ENCODE measurements around the gene AFAP1L1.

Gene AFAP1L1

DNA sequence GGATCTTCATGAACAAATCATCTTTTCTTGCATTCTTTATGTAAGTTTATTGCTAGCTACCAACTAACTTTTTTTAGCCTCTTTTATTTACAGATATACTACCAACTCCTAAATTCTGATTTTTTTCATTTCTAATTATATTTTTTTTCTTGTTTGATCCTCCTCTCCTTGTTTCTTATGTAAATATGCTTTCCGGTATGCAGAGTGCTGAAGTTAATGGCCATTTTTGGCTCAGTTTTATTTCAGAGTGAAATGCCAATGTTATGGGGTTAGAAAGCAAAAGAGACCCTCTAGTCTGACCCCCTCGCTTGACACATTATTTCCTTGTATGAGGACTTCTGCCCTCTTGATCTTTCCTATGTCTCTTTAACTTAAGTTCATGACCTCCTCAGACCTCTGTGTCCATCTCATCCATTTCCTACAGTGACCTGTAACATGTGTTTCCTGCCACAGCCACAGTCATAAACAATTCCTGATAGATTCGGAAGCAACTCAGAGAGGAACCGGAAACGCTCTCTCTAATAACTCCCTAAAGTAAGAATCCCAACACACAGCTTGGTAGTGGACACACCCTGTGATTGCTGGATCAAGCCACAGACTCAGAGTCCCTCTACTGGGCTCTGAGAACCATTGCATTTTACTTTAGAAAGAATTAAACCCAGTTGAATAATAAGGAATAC lies 42.9 kb upstream of the AFAP1L1 start:
- no peak overlapping the region for H2AFZ ChIP-seq
- H3K36me3 ChIP-seq (ENCODE audit: control insufficient read depth, insufficient read depth, low read length): no peaks in the 10 kb centered on the region
- no peak overlapping the region for H3K27ac ChIP-seq
- no peaks in the 10 kb centered on the region for H3K79me2 ChIP-seq
- H3K4me2 ChIP-seq (ENCODE audit: low read length): no peak overlapping the region
- H3K9ac ChIP-seq: no peak overlapping the region
- no peak overlapping the region for H3K4me3 ChIP-seq (ENCODE audit: low read depth, low read length)
- H3K27me3 ChIP-seq (ENCODE audit: control insufficient read depth, insufficient read depth, low read length): no peaks in the 10 kb centered on the region
- H3K4me1 ChIP-seq: peaks cover 5% of the 10 kb centered on the region
- H3K9me3 ChIP-seq (ENCODE audit: control insufficient read depth, low read length): no peaks in the 10 kb centered on the region
- TF ChIP-seq CTCF (IDR thresholded peaks at IDR 0.05): peak; percentile 84

- Histone ChIP-seq H3K27ac (peak overlapping the region; percentile 30), H3K79me2 (no peaks in the 10 kb centered on the region), H3K9ac (no peak overlapping the region), H3K4me3 (ENCODE audit: low read depth, low read length) (no peak overlapping the region), H3K36me3 (ENCODE audit: control insufficient read depth, insufficient read depth, low read length) (no peaks in the 10 kb centered on the region), H3K4me1 (peaks cover 5% of the 10 kb centered on the region), H2AFZ (no peak overlapping the region), H3K9me3 (ENCODE audit: control insufficient read depth, low read length) (no peaks in the 10 kb centered on the region), H3K27me3 (ENCODE audit: control insufficient read depth, insufficient read depth, low read length) (no peaks in the 10 kb centered on the region), H3K4me2 (ENCODE audit: low read length) (no peak overlapping the region)
- TF ChIP-seq CTCF (IDR thresholded peaks at IDR 0.05): no peak
Measured at GRCh38 chr5:149229298-149229937, 42.2 kb upstream of the AFAP1L1 start.

DNA sequence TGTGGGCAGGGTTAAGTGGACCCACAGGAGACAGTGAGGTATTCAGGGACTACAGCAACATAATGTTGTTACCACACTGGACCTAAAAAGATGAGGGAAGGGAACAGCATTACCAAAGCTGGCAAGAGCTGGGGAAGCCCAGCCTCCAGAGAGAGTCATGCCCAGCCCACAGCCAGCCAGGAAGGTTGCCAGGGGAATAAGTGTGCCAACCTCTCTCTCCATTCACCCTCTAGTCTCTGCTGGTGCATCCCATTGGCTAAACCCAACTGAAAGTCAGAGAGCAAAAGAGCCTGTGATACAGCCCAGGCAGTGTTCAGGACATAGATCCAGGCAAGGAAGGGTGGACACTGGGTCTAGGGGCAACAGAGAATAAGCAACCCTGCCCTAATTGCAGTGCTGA lies 35.8 kb upstream of the AFAP1L1 start:
- Histone ChIP-seq H3K36me3 (ENCODE audit: control insufficient read depth, insufficient read depth, low read length) (no peaks in the 10 kb centered on the region), H3K27ac (no peak overlapping the region), H3K9me3 (ENCODE audit: control insufficient read depth, low read length) (no peaks in the 10 kb centered on the region), H2AFZ (no peak overlapping the region), H3K4me3 (ENCODE audit: low read depth, low read length) (no peak overlapping the region), H3K9ac (no peak overlapping the region), H3K4me2 (ENCODE audit: low read length) (no peak overlapping the region), H3K79me2 (no peaks in the 10 kb centered on the region), H3K27me3 (ENCODE audit: control insufficient read depth, insufficient read depth, low read length) (no peaks in the 10 kb centered on the region), H3K4me1 (peaks cover 3% of the 10 kb centered on the region)
- TF ChIP-seq CTCF (IDR thresholded peaks at IDR 0.05): no peak

DNA sequence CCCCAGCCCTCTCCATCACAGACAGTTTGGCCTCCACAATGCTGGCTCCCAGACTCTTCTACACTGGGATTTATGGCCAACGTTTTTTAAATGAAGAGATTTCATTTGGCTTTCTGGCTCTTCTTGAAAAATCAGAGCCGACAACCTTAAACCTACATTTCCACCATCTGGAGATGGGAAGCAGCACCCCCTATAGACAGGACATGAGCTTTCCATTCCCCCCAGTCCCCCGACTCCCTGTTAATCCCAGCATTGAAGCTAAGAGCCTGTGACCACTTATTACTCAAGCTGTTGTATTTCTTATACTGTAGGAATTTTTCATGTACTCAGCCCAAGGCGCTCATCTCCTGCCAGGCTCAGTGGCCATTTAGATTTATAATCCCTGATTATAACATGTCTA lies 34.0 kb upstream of the AFAP1L1 start:
- Histone ChIP-seq H3K4me1 (peaks cover 3% of the 10 kb centered on the region), H3K9me3 (ENCODE audit: control insufficient read depth, low read length) (no peaks in the 10 kb centered on the region), H3K4me2 (ENCODE audit: low read length) (no peak overlapping the region), H3K27me3 (ENCODE audit: control insufficient read depth, insufficient read depth, low read length) (no peaks in the 10 kb centered on the region), H3K36me3 (ENCODE audit: control insufficient read depth, insufficient read depth, low read length) (no peaks in the 10 kb centered on the region), H3K79me2 (no peaks in the 10 kb centered on the region), H2AFZ (no peak overlapping the region), H3K27ac (no peak overlapping the region), H3K4me3 (ENCODE audit: low read depth, low read length) (no peak overlapping the region), H3K9ac (no peak overlapping the region)
- TF ChIP-seq CTCF (IDR thresholded peaks at IDR 0.05): no peak

DNA sequence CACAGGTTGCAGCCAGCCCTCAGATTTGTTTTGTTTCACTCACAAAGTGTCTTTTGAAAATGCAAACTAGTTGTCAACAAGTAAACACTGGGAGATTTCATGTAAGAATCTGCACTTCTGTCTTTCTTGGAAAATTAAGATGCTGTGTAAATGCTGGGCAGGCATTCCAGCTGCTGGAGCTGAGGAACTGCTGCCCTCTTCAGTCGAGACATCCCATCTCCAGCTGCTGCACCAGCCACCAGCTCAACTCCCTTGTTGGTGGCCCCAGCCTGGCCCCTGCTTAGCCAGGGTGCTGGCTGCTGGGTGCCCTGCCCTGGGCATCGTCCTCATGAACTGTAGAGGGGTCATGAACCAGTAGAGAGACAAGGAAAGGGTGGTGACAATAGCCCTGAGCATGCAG lies 33.1 kb upstream of the AFAP1L1 start:
- TF ChIP-seq CTCF (IDR thresholded peaks at IDR 0.05): no peak
- no peaks in the 10 kb centered on the region for H3K9me3 ChIP-seq (ENCODE audit: control insufficient read depth, low read length)
- H3K27ac ChIP-seq: no peak overlapping the region
- peaks cover 3% of the 10 kb centered on the region for H3K4me1 ChIP-seq
- H3K4me3 ChIP-seq (ENCODE audit: low read depth, low read length): no peak overlapping the region
- H3K4me2 ChIP-seq (ENCODE audit: low read length): no peak overlapping the region
- no peaks in the 10 kb centered on the region for H3K79me2 ChIP-seq
- H3K9ac ChIP-seq: no peak overlapping the region
- H3K27me3 ChIP-seq (ENCODE audit: control insufficient read depth, insufficient read depth, low read length): no peaks in the 10 kb centered on the region
- H2AFZ ChIP-seq: no peak overlapping the region
- no peaks in the 10 kb centered on the region for H3K36me3 ChIP-seq (ENCODE audit: control insufficient read depth, insufficient read depth, low read length)
